Measurements from ENCODE around the gene SPATS1. TPM values are rescaled to one million over a fixed set of nuclear protein-coding genes. Genes with fewer than 3 reads are reported as not detected.

Gene SPATS1
- total RNA-seq, 4 donors from 2014 or later: not detected

DNA sequence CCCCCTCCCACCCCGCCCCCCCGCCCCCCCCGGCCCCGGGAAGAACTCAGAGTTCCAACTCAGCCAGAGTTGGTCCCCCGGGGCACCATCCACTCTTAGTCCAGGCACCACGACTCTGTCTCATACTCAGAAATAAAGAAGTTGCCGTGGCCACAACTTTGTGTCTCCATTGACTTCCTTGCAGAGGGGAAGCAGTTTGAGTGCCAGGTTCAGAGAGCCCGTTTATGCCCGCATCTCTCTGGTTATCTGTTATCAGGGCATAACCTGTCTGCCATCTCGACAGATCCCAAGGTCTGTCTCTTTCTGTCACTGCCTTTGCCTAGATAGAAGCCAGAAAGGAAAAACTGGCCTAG lies 45.7 kb downstream of the SPATS1 start:
- TF ChIP-seq, protein P1, sequence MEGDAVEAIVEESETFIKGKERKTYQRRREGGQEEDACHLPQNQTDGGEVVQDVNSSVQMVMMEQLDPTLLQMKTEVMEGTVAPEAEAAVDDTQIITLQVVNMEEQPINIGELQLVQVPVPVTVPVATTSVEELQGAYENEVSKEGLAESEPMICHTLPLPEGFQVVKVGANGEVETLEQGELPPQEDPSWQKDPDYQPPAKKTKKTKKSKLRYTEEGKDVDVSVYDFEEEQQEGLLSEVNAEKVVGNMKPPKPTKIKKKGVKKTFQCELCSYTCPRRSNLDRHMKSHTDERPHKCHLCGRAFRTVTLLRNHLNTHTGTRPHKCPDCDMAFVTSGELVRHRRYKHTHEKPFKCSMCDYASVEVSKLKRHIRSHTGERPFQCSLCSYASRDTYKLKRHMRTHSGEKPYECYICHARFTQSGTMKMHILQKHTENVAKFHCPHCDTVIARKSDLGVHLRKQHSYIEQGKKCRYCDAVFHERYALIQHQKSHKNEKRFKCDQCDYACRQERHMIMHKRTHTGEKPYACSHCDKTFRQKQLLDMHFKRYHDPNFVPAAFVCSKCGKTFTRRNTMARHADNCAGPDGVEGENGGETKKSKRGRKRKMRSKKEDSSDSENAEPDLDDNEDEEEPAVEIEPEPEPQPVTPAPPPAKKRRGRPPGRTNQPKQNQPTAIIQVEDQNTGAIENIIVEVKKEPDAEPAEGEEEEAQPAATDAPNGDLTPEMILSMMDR (IDR thresholded peaks at IDR 0.05): no peak
- no peak for ATAC-seq (ENCODE audit: low FRiP score)

DNA sequence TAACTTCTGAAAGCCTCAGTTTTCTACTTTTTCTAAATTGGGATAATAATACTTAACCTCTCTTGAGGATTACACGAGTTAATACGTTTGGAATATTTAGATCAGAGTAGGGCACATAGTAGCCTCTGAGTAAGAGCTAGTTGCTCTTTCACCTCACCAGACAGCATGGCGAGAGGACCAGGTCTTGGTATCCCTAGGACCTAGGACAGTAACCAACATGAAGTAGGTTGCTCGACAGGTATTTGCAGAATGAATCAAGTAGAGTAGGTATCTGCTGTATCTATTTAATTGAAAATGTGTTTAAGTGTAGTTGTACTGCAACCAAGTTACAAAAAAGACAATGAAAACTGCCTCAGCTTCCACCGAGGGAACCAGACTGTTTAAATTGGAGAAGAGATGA lies 46.4 kb downstream of the SPATS1 start:
- no peak for DNase-seq (ENCODE audit: low spot score)
- no peak for ATAC-seq (ENCODE audit: low FRiP score)
- TF ChIP-seq, protein P1 (IDR thresholded peaks at IDR 0.05): no peak

More for the DNA sequence above, 45.7 kb downstream of the SPATS1 start:
- no peak for DNase-seq (ENCODE audit: low spot score)

DNA sequence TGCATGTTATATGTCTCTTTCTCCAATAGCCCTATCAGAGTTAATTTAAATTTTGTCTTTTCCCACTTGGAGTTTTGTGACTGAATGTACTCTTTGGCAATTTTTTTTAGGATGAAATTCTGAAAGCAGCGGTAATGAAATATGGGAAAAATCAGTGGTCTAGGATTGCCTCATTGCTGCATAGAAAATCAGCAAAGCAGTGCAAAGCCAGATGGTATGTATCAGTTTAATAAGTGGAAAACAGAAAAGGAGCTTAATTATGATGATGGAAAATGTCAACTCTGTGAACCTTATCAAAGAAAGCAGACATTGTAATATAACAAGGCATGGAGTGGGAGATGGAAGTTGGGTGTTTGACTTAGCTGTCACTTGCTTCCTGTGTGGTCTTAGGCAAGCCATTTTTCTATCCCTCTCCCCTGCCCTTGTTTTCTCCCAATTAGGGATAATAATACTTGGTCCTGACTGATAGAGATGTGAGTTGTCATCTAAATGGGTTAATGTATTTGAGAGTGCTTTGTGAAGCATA lies 47.8 kb downstream of the SPATS1 start:
- DNase-seq (ENCODE audit: low spot score): no peak
- no peak for ATAC-seq (ENCODE audit: low FRiP score)
- TF ChIP-seq, protein P1 (IDR thresholded peaks at IDR 0.05): no peak

Other genes starting within 250 kb of the SPATS1 start
- 10 to 100 TPM; 29.2 to 36.3 (median 35.5) TPM for gene MRPL14, start 215.2 kb upstream of the SPATS1 start, total RNA-seq
- gene TMEM63B, start 215.1 kb upstream of the SPATS1 start, total RNA-seq: 10 to 100 TPM; 17.0 to 23.4 (median 20.6) TPM
- gene CAPN11, start 183.8 kb upstream of the SPATS1 start, total RNA-seq: 1 to 10 TPM in 3 of 4 donors, under 1 TPM in 1; 0.09 to 8.4 (median 3.3) TPM
- gene MYMX, start 125.7 kb upstream of the SPATS1 start, total RNA-seq: 10 to 100 TPM in 1 of 4 donors, 1 to 10 TPM in 2, not detected in 1; 1.9 to 15.8 (median 2.4) TPM
- gene SLC29A1, start 119.1 kb upstream of the SPATS1 start, total RNA-seq: 100 to 1,000 TPM in 1 of 4 donors, 10 to 100 TPM in 3; 61.7 to 317 (median 87.0) TPM
- gene HSP90AB1, start 95.5 kb upstream of the SPATS1 start, total RNA-seq: 1,000 to 10,000 TPM in 1 of 4 donors, 100 to 1,000 TPM in 3; 553 to 1,198 (median 846) TPM
- 10 to 100 TPM; 25.3 to 31.9 (median 30.4) TPM for gene SLC35B2, start 85.1 kb upstream of the SPATS1 start, total RNA-seq
- gene NFKBIE, start 77.1 kb upstream of the SPATS1 start, total RNA-seq: 10 to 100 TPM; 13.1 to 25.5 (median 15.3) TPM
- under 1 TPM in 1 of 4 donors, not detected in 3; 0.19 TPM for gene TMEM151B, start 72.2 kb upstream of the SPATS1 start, total RNA-seq
- 10 to 100 TPM in 1 of 4 donors, 1 to 10 TPM in 3; 6.9 to 12.3 (median 7.6) TPM for gene AARS2, start 29.3 kb upstream of the SPATS1 start, total RNA-seq
- 10 to 100 TPM; 14.6 to 21.4 (median 17.3) TPM for gene CDC5L, start 45.1 kb downstream of the SPATS1 start, total RNA-seq